ENCODE measurements around the gene JDP2. TPM values are rescaled to one million over a fixed set of nuclear protein-coding genes. Genes with fewer than 3 reads are reported as not detected.

Gene JDP2
- total RNA-seq, 2 donors from 2014 or later, result 16.8 to 17.9 TPM

GRCh38 chr14:75492832-75493591, 65.2 kb downstream of the JDP2 start:
- intact Hi-C loops (cut with DNase I), result loop anchor here (5.0 kb wide), 1 partner anchor 181 kb away; no protein-coding TSS in a partner anchor
- 75 to 84% methylated on average over 8 to 9 of the region's 9 CpGs for WGBS, 2 donors
- ATAC-seq, result no peak
- H3K36me3 ChIP-seq (replicated peaks in 1 of 2; ENCODE audit: insufficient read depth in 1 of 2, low read depth in 2 of 2), result no peaks in the 10 kb centered on the region
- no peak overlapping the region for H3K27ac ChIP-seq
- no peak for DNase-seq
- TF ChIP-seq POLR2A (IDR thresholded peaks at IDR 0.05), result no peak
- TF ChIP-seq CTCF (IDR thresholded peaks at IDR 0.05), result no peak
- no peaks in the 10 kb centered on the region for H3K27me3 ChIP-seq
- H3K4me1 ChIP-seq, result peaks cover 11% of the 10 kb centered on the region
- H3K4me3 ChIP-seq, result no peak overlapping the region
- H3K9me3 ChIP-seq, result no peaks in the 10 kb centered on the region

GRCh38 chr14:75493592-75494087, 65.8 kb downstream of the JDP2 start:
- Histone ChIP-seq H3K27ac (no peak overlapping the region), H3K4me1 (peaks cover 11% of the 10 kb centered on the region), H3K4me3 (no peak overlapping the region), H3K36me3 (replicated peaks in 1 of 2; ENCODE audit: insufficient read depth in 1 of 2, low read depth in 2 of 2) (no peaks in the 10 kb centered on the region), H3K9me3 (no peaks in the 10 kb centered on the region), H3K27me3 (no peaks in the 10 kb centered on the region)
- WGBS, 2 donors, result 62 to 72% methylated on average over 8 of the region's 8 CpGs
- intact Hi-C loops (cut with DNase I), result loop anchor here (5.0 kb wide), 1 partner anchor 181 kb away; no protein-coding TSS in a partner anchor
- DNase-seq (no peak), ATAC-seq (no peak)
- TF ChIP-seq POLR2A (IDR thresholded peaks at IDR 0.05) (no peak), CTCF (IDR thresholded peaks at IDR 0.05) (no peak)

- Histone ChIP-seq H3K4me3 (no peak overlapping the region), H3K27ac (no peak overlapping the region), H3K27me3 (no peaks in the 10 kb centered on the region), H3K36me3 (replicated peaks in 1 of 2; ENCODE audit: insufficient read depth in 1 of 2, low read depth in 2 of 2) (no peaks in the 10 kb centered on the region), H3K4me1 (no peaks in the 10 kb centered on the region), H3K9me3 (no peaks in the 10 kb centered on the region)
- no peak for TF ChIP-seq POLR2A (IDR thresholded peaks at IDR 0.05)
- no peak for TF ChIP-seq CTCF (IDR thresholded peaks at IDR 0.05)
- intact Hi-C loops (cut with DNase I), result loop anchor here (5.0 kb wide), 1 partner anchor 183 kb away; no protein-coding TSS in a partner anchor
- ATAC-seq (no peak), DNase-seq (no peak)
- 91 to 99% methylated on average over 5 of the region's 5 CpGs for WGBS, 2 donors
Measured at GRCh38 chr14:75494896-75495295, 67.1 kb downstream of the JDP2 start.

GRCh38 chr14:75495399-75495798, 67.6 kb downstream of the JDP2 start:
- DNase-seq, result no peak
- Histone ChIP-seq H3K9me3 (no peaks in the 10 kb centered on the region), H3K36me3 (replicated peaks in 1 of 2; ENCODE audit: insufficient read depth in 1 of 2, low read depth in 2 of 2) (no peaks in the 10 kb centered on the region), H3K27me3 (no peaks in the 10 kb centered on the region), H3K27ac (no peak overlapping the region), H3K4me1 (no peaks in the 10 kb centered on the region), H3K4me3 (no peak overlapping the region)
- intact Hi-C loops (cut with DNase I), result no loop called here
- TF ChIP-seq CTCF (IDR thresholded peaks at IDR 0.05), result no peak
- TF ChIP-seq POLR2A (IDR thresholded peaks at IDR 0.05), result no peak
- ATAC-seq, result no peak
- WGBS, 2 donors, result 84 to 89% methylated on average over 3 of the region's 3 CpGs

All from body of pancreas (tissue), 4 donors.